ENCODE measurements around the gene GPR107.

The GPR107 gene

DNA sequence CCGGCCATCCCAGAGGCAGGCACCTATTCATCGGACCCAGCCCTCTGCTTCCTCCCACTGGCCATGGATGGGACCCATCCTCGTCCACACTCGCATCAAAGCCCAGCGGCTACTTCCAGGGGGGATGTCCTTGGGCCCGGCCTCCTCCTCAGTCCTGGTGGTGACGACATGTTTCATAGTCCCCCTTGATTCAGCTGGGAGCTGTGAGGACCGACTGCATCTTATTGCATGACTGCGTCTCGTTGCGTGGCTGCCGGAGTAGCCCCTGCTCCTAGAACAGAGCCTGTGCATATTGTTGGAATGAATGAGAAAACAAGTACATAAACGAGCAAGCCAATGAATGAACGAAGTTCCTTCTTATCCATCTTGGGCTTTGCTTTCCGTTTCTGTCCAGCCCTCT lies 131.3 kb downstream of the GPR107 start:
- TF ChIP-seq JUND (IDR thresholded peaks at IDR 0.05; ENCODE audit: low read depth): no peak
- DNase-seq (ENCODE audit: low read depth in 1 of 2, low spot score in 1 of 2): no peak
- in situ Hi-C loops (cut with HindIII; ENCODE audit: low pct_unique_long_range_greater_than_20kb, low sequenced_read_pairs): no loop called here

DNA sequence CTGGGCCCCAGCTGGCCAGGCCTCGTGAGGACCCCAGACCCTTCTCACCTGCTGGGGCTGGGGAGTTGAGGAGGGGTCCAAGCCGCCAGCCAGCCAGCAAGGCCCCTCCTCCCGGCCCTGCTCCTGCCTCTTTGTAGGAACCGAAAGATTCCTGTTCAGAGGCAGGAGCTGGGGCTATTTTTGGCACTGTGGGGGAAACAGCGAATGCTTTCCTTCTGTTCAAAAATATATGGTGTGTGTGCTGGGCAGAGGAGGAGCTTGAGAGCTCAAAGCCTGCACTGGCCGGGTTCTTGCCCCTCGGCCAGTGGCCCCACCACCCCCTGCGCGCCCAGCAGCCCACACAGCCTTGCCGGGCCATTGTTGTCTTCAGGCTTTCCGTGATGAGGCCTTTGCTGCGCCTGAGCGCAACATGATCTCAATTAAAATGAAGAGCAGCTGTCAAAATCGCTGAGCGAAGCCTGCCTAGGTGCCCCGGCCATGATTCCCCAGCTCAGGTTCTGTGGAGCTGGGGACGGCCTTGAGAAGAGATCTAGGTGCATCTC lies 131.9 kb downstream of the GPR107 start:
- no peak for TF ChIP-seq JUND (IDR thresholded peaks at IDR 0.05; ENCODE audit: low read depth)
- in situ Hi-C loops (cut with HindIII; ENCODE audit: low pct_unique_long_range_greater_than_20kb, low sequenced_read_pairs): no loop called here
- no peak for DNase-seq (ENCODE audit: low read depth in 1 of 2, low spot score in 1 of 2)

DNA sequence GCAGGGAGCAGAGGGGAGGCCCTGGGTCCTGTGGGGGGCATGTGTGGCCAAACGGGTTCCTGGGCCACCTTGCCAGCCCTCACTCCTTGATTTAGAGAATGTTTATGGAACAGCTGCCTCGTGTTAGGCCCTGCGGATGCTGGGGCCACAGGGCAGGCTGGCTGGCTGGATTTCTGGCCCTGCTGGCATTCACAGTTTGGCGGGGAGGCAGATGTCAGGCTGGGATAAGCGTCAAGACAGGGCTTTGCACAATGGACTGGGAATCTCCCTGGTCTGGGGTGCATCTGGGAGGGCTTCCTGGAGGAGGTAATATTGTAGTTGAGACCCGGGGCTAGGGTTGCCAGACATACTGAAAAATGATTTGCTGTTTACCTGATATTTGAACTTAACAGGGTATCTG lies 132.3 kb downstream of the GPR107 start:
- in situ Hi-C loops (cut with HindIII; ENCODE audit: low pct_unique_long_range_greater_than_20kb, low sequenced_read_pairs): no loop called here
- no peak for DNase-seq (ENCODE audit: low read depth in 1 of 2, low spot score in 1 of 2)
- TF ChIP-seq JUND (IDR thresholded peaks at IDR 0.05; ENCODE audit: low read depth): no peak

DNA sequence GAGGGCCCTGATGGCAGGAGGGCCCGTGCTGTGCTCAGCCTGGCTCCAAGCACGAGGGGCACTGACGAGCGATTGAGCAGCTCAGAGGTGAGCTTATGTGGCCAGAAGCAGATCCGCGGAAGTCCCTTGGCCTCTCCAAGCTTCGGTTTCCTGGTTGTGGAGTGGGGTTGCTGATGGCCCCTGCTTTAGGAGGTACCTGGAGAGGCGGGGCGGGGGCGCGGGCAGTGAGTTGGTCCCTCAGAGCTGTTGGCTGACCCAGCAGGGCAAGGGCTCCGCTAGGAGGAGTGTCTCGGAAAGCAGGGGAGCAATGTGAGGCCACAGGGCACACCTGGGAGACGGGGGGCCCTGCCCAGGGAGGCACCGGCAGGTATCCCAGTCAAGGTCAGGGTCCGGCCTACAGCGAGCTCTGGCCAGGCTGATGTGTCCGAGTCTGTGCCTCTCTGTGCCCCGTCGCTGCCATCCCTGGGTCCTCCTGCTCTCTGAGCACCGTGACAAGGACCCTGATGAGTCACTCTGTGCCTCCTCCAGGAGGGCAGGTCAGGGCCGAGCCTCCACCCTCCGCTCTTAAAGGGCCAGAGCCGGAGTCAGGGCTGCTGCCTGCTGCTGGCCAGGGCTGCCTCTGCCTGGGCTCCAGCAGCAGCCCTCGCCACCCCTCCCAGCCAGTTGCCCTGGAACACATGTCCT lies 133.3 kb downstream of the GPR107 start:
- TF ChIP-seq JUND (IDR thresholded peaks at IDR 0.05; ENCODE audit: low read depth): no peak
- in situ Hi-C loops (cut with HindIII; ENCODE audit: low pct_unique_long_range_greater_than_20kb, low sequenced_read_pairs): no loop called here
- peak; percentile 88 to 97 for DNase-seq (ENCODE audit: low read depth in 1 of 2, low spot score in 1 of 2)

DNA sequence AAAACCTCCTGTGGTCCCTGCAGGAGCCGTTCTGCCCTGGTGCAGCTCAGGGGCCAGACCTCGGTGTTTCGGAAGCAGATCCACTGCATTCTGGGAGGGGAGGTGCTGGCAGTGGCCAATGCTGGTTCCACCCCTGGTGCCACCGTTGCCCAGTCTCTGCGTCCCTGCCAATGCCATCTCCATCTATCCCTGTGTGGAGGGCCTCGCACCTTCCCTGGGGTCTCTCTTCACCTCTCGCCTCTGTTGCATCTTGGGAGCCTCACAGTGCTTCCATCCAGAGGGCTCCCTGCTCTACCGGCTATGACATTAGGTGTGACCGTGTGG lies 133.8 kb downstream of the GPR107 start:
- in situ Hi-C loops (cut with HindIII; ENCODE audit: low pct_unique_long_range_greater_than_20kb, low sequenced_read_pairs): no loop called here
- TF ChIP-seq JUND (IDR thresholded peaks at IDR 0.05; ENCODE audit: low read depth): no peak
- DNase-seq (ENCODE audit: low read depth in 1 of 2, low spot score in 1 of 2): no peak

DNA sequence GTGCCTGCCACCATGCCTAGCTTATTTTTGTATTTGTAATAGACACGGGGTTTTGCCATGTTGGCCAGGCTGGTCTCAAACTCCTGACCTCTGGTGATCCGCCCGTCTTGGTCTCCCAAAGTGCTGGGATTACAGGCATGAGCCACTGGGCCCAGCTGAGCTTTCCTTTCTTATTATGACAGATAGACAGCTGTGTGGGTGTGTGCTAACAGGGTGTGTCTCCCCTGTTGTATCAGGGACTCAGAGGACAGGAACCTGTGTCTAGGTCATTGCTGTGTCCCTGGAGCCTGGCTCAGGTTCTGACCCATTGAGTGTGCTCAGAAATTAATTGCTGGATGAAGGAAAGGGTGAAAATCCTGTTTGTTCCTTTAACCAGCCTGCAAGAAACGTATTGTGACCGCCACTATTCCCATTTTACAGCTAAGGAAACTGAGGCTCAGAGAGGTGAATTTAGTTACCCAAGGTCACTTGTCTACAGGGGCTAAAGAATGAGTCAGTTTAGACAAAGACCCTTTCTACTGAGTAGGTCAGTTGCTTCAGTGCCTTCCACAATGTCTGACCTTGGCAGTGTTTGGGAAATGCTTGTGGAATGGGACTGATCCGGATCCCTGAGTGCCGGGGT lies 135.3 kb downstream of the GPR107 start:
- in situ Hi-C loops (cut with HindIII; ENCODE audit: low pct_unique_long_range_greater_than_20kb, low sequenced_read_pairs): no loop called here
- no peak for TF ChIP-seq JUND (IDR thresholded peaks at IDR 0.05; ENCODE audit: low read depth)
- DNase-seq (ENCODE audit: low read depth in 1 of 2, low spot score in 1 of 2): no peak

Data from T47D (cell line).